ENCODE measurements around the gene C22orf31.

DNA sequence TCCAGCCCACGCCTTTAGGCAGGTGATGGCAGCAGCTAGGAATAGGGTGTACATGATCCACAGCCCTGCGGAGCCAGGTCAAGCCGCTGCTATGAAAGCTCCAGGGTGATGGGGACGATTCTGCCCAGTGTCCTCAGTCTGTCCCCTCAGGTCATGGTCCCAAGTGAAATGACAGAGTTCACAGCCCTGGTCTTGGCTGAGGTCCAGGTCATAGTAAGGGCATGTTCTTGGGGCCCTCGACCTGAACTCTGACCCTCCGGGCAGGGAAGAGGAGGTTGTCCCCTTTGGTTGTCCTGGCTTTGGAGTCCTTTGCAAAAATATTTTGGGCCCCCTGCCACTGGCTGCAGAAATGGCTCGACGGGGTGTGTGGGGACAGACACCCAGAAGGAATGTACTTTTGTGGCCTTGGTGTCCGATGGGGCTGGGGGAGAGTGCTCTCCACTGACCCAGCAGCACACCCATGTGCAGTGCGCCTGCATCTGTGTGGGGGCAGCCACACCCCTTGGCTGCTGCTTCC lies 7.3 kb downstream of the C22orf31 start:
- TF ChIP-seq, protein P1, sequence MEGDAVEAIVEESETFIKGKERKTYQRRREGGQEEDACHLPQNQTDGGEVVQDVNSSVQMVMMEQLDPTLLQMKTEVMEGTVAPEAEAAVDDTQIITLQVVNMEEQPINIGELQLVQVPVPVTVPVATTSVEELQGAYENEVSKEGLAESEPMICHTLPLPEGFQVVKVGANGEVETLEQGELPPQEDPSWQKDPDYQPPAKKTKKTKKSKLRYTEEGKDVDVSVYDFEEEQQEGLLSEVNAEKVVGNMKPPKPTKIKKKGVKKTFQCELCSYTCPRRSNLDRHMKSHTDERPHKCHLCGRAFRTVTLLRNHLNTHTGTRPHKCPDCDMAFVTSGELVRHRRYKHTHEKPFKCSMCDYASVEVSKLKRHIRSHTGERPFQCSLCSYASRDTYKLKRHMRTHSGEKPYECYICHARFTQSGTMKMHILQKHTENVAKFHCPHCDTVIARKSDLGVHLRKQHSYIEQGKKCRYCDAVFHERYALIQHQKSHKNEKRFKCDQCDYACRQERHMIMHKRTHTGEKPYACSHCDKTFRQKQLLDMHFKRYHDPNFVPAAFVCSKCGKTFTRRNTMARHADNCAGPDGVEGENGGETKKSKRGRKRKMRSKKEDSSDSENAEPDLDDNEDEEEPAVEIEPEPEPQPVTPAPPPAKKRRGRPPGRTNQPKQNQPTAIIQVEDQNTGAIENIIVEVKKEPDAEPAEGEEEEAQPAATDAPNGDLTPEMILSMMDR (conservative IDR thresholded peaks at IDR 0.05; ENCODE audit: low read depth, low read length) = no peak
- TF ChIP-seq EZH2 (IDR thresholded peaks at IDR 0.05; ENCODE audit: borderline replicate concordance, low read depth, low read length, poor library complexity, severe bottlenecking) = no peak
